NCI-H1048 (cell line): ENCODE measurements around the gene PROSER1.
"Not testable (repeated sequence)": the region's sequence is repeated elsewhere in the genome, so short reads cannot be mapped to it uniquely, and the experiment has no call there.

Source experiments
- DNase-seq: peaks from one replicate; lab custom pipeline; 2025; lab: John Stamatoyannopoulos, UW

Gene PROSER1

GRCh38 chr13:39025433-39025839 lies 12.5 kb downstream of the PROSER1 start:
- no peak for DNase-seq

GRCh38 chr13:39023761-39024160 lies 14.1 kb downstream of the PROSER1 start:
- DNase-seq: no peak

GRCh38 chr13:39023316-39023715 lies 14.6 kb downstream of the PROSER1 start:
- DNase-seq: no peak

- DNase-seq: no peak
These were observed 16.9 kb downstream of the PROSER1 start for GRCh38 chr13:39020853-39021462.

- no peak for DNase-seq
These were observed 21.1 kb downstream of the PROSER1 start for GRCh38 chr13:39016787-39017186.

- DNase-seq: no peak
These were observed 21.8 kb downstream of the PROSER1 start for GRCh38 chr13:39016087-39016486.

- DNase-seq: no peak
These were observed 24.4 kb downstream of the PROSER1 start for GRCh38 chr13:39013462-39013861.

GRCh38 chr13:39012608-39013007 lies 25.3 kb downstream of the PROSER1 start:
- DNase-seq: no peak

- not testable (repeated sequence) for DNase-seq
These were observed 31.3 kb downstream of the PROSER1 start for GRCh38 chr13:39006371-39007111.

GRCh38 chr13:38998739-38999138 lies 39.1 kb downstream of the PROSER1 start:
- DNase-seq: no peak

GRCh38 chr13:38993381-38993780 lies 44.5 kb downstream of the PROSER1 start:
- DNase-seq: no peak

- no peak for DNase-seq
These were observed 47.2 kb downstream of the PROSER1 start, which contains the start of gene STOML3 for GRCh38 chr13:38990693-38991092. TSS of gene STOML3 (minus strand) at chr13:38990831. CDS start at chr13:38990721, 110 bp downstream.

- no peak for DNase-seq
These were observed 56.8 kb downstream of the PROSER1 start for GRCh38 chr13:38981096-38981495.

- DNase-seq: no peak
These were observed 57.2 kb downstream of the PROSER1 start for GRCh38 chr13:38980750-38981078.

GRCh38 chr13:38979891-38980749 lies 57.8 kb downstream of the PROSER1 start:
- no peak for DNase-seq

- DNase-seq: no peak
These were observed 67.4 kb downstream of the PROSER1 start for GRCh38 chr13:38970380-38971051.

GRCh38 chr13:38969187-38969586 lies 68.7 kb downstream of the PROSER1 start:
- no peak for DNase-seq

- no peak for DNase-seq
These were observed 70.4 kb downstream of the PROSER1 start for GRCh38 chr13:38967446-38967845.

- no peak for DNase-seq
These were observed 72.6 kb downstream of the PROSER1 start for GRCh38 chr13:38965281-38965680.

- DNase-seq: no peak
These were observed 77.7 kb downstream of the PROSER1 start for GRCh38 chr13:38960175-38960574.
